ENCODE results near the gene ART1. TPM values are rescaled to one million over a fixed set of nuclear protein-coding genes. Genes with fewer than 3 reads are reported as not detected.

ART1 gene
- total RNA-seq, 1 experiment from 2014 or later: not detected

GRCh38 chr11:3665336-3666022, 20.6 kb downstream of the ART1 start:
- no peak for DNase-seq (ENCODE audit: low read depth)

GRCh38 chr11:3666023-3666530, 21.1 kb downstream of the ART1 start:
- DNase-seq (ENCODE audit: low read depth): no peak

GRCh38 chr11:3667149-3668035, 22.5 kb downstream of the ART1 start:
- no peak for DNase-seq (ENCODE audit: low read depth)

GRCh38 chr11:3669128-3669527, 24.2 kb downstream of the ART1 start:
- no peak for DNase-seq (ENCODE audit: low read depth)

- no peak for DNase-seq (ENCODE audit: low read depth)
These were observed 24.8 kb downstream of the ART1 start for GRCh38 chr11:3669742-3670183.

GRCh38 chr11:3671334-3672254, 26.7 kb downstream of the ART1 start, which contains the start of gene CHRNA10:
TSS of gene CHRNA10 (minus strand) at chr11:3671384. CDS start at chr11:3671312, 72 bp downstream.
- no peak for DNase-seq (ENCODE audit: low read depth)

GRCh38 chr11:3674189-3674588, 29.3 kb downstream of the ART1 start:
- DNase-seq (ENCODE audit: low read depth): peak; percentile 53

- DNase-seq (ENCODE audit: low read depth): no peak
These were observed 31.0 kb downstream of the ART1 start for GRCh38 chr11:3675971-3676370.

GRCh38 chr11:3679077-3679476, 34.1 kb downstream of the ART1 start:
- DNase-seq (ENCODE audit: low read depth): no peak

- DNase-seq (ENCODE audit: low read depth): no peak
These were observed 38.1 kb downstream of the ART1 start for GRCh38 chr11:3683039-3683438.

GRCh38 chr11:3684129-3684818, 39.3 kb downstream of the ART1 start:
- DNase-seq (ENCODE audit: low read depth): no peak

- no peak for DNase-seq (ENCODE audit: low read depth)
These were observed 39.9 kb downstream of the ART1 start for GRCh38 chr11:3684819-3685172.

- no peak for DNase-seq (ENCODE audit: low read depth)
These were observed 41.0 kb downstream of the ART1 start for GRCh38 chr11:3685923-3686322.

- DNase-seq (ENCODE audit: low read depth): no peak
These were observed 41.8 kb downstream of the ART1 start for GRCh38 chr11:3686751-3687150.

- DNase-seq (ENCODE audit: low read depth): no peak
These were observed 55.5 kb downstream of the ART1 start for GRCh38 chr11:3700410-3700809.

- no peak for DNase-seq (ENCODE audit: low read depth)
These were observed 56.0 kb downstream of the ART1 start for GRCh38 chr11:3700910-3701309.

- no peak for DNase-seq (ENCODE audit: low read depth)
These were observed 58.5 kb downstream of the ART1 start for GRCh38 chr11:3703383-3703782.

GRCh38 chr11:3707176-3707575, 62.2 kb downstream of the ART1 start:
- DNase-seq (ENCODE audit: low read depth): no peak

- no peak for DNase-seq (ENCODE audit: low read depth)
These were observed 65.0 kb downstream of the ART1 start for GRCh38 chr11:3709977-3710376.

GRCh38 chr11:3710485-3711259, 65.7 kb downstream of the ART1 start:
- no peak for DNase-seq (ENCODE audit: low read depth)
